ENCODE results near the gene MAP4K4.

GRCh38 chr2:101826716-101827115 lies 129.2 kb downstream of the MAP4K4 start:
- no peak for TF ChIP-seq EZH2 (IDR thresholded peaks at IDR 0.05; ENCODE audit: low read length, unreplicated experiment)
- TF ChIP-seq CTCF (conservative IDR thresholded peaks at IDR 0.05; ENCODE audit: low read depth, low read length) = no peak

Measured in PC-3 (cell line).